HG03575 (cell line): Measurements from ENCODE around the gene MAPKAP1.

Source experiments
- ATAC-seq: cut with Tn5 transposase; IDR thresholded peaks from one replicate; pipeline ENCODE4 v1.9.1; 2021; ENCODE audit not compliant: unreplicated experiment, insufficient number of reproducible peaks, low FRiP score; ENCODE audit errors: extremely low read depth

The MAPKAP1 gene

GRCh38 chr9:125651576-125652232 is 55.3 kb downstream of the MAPKAP1 start:
- no peak for ATAC-seq

GRCh38 chr9:125650271-125650737 is 56.7 kb downstream of the MAPKAP1 start:
- ATAC-seq, result no peak

GRCh38 chr9:125649826-125650225 is 57.2 kb downstream of the MAPKAP1 start:
- no peak for ATAC-seq

GRCh38 chr9:125649315-125649714 is 57.7 kb downstream of the MAPKAP1 start:
- no peak for ATAC-seq

DNA sequence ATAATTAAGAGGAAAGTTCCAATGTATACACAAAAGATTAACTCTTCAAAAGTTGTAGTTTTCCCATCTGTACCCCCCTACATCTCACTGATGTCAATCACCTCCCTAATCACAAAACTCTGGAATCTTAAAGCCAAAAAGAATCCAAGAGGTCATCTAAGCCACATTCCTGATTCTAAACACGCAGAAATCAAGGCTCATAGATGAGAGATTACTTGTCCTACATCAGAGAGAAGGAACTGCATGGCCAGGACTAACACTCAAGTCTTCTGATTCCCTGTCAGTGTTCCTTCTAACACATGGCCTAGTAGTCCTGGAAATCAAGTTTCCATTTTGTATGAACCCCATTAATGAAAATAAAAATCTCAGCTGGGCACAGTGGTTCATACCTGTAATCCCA is 58.7 kb downstream of the MAPKAP1 start:
- ATAC-seq, result no peak

DNA sequence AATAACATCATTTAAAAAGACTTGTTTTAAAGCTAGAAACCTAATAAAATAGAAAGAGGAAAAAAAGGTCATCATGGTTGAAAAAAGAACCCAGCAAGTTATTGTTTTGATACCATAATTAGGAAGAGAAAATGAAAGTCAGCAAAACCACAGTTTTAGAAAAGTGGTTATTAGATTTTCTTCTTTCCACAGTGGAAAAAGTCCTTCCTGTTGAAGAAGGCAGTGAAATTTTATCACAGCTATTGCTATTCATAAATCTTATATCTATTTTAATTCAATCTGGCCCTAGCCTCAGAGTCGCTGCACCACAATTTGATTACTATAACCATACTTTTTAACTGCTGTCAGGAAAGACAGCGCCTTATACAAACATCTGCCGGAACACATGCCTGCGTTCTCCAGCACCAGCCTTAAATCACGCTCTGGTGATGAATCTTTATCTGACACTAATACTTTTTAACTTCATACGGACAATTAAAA is 60.3 kb downstream of the MAPKAP1 start:
- ATAC-seq, result no peak

GRCh38 chr9:125646217-125646616 is 60.8 kb downstream of the MAPKAP1 start:
- ATAC-seq, result no peak

GRCh38 chr9:125644819-125645507 is 62.0 kb downstream of the MAPKAP1 start:
- ATAC-seq, result no peak

- ATAC-seq, result no peak
Measured at GRCh38 chr9:125642311-125642710, 64.7 kb downstream of the MAPKAP1 start.

- ATAC-seq, result no peak
Measured at GRCh38 chr9:125639057-125639456, 68.0 kb downstream of the MAPKAP1 start.

DNA sequence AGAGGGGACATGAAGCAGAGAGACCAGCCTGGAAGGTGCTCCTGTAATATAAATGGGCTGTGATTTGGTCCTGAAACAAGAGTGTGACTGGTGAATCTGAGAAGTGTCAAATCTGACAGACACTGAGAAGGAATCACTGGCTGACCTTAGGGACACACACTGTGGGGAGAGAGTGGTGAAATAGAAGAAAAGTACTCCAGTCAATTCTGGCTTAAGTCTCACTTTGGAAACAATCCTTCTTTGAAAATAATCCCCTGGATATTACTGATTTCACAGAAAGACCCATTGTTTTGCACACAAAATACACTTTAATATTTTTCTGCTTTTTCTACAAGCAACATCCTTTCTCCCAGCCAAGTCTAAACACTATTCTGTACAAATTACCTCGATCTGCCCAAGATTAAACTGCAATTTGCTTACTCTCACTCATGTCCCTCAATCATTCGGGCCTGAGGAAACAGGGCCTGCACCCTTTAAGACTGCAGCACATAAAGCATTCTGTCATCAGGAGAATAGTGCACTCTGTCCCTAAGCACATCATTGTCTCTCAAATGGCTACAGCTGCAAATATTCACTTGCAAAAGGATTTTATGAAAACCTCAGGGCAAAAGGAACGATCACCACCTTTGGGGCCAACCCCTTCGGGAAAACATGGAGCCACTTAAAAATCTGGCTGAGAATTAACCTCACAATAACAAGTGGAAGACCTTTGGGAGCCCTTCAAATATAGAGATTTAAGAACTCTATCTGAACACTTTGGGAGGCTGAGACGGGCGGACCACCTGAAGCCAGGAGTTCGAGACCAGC is 68.6 kb downstream of the MAPKAP1 start:
- no peak for ATAC-seq

DNA sequence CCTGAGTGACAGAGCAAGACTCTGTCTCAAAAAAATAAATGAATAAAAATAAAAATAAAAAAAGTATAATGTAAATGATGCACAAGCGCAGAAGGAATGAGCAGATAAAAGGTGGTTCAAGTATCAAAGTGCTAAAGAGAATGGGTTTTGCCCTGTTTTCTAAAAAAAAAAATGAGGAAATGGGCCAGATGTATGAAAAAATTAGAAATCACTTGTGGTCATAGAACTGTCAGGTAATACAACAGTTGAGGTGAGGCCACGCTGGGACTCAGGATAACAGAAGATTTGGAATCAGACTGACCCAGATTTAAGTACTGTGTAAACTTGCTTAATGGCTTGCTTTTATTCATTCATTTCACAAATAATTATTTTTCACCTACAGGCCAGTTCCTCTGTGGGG is 69.8 kb downstream of the MAPKAP1 start:
- ATAC-seq, result no peak

- ATAC-seq, result no peak
Measured at GRCh38 chr9:125635888-125636287, 71.1 kb downstream of the MAPKAP1 start.

DNA sequence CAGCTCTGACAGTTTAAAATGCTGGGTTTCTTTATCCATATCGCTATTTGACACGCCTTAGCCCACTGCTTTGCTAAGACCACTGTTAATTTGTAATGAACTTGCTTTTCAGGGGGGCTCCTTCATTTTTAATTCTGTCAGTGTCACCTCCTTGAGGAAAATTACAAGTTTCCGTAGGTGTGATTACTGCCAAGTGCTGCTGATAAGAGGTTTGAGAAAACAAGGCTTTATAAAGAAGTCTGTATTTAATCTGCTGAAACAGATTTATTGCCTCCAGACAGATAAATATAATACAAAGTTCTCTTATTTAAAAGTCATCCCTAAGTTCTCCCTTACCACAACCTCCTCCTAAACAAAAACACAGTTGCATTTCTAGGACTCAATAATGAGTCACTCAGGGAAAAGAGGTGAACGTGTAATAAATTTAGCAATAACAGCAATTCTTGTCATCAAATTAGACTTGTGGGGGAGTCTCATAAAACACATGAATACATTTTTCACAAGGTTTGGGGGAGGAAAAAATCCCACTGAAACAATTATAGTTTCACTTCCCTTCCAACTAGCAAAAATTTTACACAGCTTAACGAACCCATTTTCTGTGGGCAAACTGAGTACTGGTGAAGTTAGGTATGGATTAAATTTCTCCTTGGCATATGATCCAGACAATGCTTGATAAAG is 72.8 kb downstream of the MAPKAP1 start:
- ATAC-seq, result no peak

- ATAC-seq, result no peak
Measured at GRCh38 chr9:125633116-125633745, 73.8 kb downstream of the MAPKAP1 start.

GRCh38 chr9:125632321-125633115 is 74.5 kb downstream of the MAPKAP1 start:
- peak; percentile 31 for ATAC-seq

DNA sequence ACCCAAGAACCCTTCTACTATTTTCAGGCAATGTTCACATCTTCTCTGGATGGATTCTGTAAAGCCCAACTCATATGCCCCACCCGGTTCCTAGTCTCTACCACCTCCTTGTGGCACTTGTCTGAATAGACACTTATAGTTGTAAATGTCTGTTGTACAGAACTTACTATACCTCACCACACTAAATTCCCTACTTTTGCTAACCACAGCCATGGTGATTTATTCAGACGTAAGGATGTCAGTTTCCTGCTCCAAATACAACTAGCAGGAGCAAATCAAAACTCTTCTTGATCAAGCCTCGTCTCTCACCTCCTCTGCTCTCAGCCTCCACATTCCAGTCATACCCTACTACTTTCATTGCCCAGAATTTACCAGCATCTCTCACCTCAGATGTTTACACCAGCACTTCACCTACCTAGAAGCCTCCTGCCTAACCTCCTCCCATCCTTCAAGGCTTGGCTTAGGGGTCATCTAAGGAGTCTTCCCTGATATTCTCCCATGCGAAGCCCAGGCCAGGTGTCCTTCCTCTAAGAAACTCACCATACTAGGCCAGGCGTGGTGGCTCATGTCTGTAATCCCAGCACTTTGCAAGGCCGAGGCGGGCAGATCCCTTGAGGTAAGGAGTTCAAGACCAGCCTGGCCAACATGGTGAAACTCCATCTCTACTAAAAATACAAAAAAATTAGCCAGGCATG is 75.5 kb downstream of the MAPKAP1 start:
- no peak for ATAC-seq
